Bronchial epithelial cell (primary cell): Measurements from ENCODE around the gene NACA2. TPM values are rescaled to one million over a fixed set of nuclear protein-coding genes. Genes with fewer than 3 reads are reported as not detected.
"Not testable (repeated sequence)": the region's sequence is repeated elsewhere in the genome, so short reads cannot be mapped to it uniquely, and the experiment has no call there.

Experiments
- DNase-seq: peaks from one replicate; pipeline ENCODE4 v3.0.0-alpha.2; 2010; ENCODE audit warnings: low read depth
- FAIRE-seq: peaks from 2 replicates; lab custom pipeline; 2011; peaks lifted over from hg19 to GRCh38; lab: Jason Lieb, UNC
- H3K27me3 ChIP-seq: 2 replicates; pipeline ENCODE4 v1.5.1; 2011; ENCODE audit warnings: low read length; ENCODE audit not compliant: control insufficient read depth, insufficient read depth
- H3K36me3 ChIP-seq: 2 replicates; pipeline ENCODE4 v1.5.1; 2011; ENCODE audit warnings: low read length; ENCODE audit not compliant: control insufficient read depth, insufficient read depth
- H3K4me3 ChIP-seq: 2 replicates; pipeline ENCODE4 v1.5.1; 2011; ENCODE audit warnings: mild to moderate bottlenecking, low read depth, low read length, control low read depth
- CTCF ChIP-seq: IDR thresholded peaks from 2 replicates; pipeline ENCODE4 v1.5.1; 2011; ENCODE audit warnings: mild to moderate bottlenecking, moderate library complexity, low read length, control low read depth, inconsistent platforms; ENCODE audit not compliant: insufficient read depth, severe bottlenecking
- total RNA-seq: library from RNA; depleted of rRNA; stranded (reverse); fragments of >200 nt; gene quantifications from 2 replicates; pipeline ENCODE4 v1.2.1, GENCODE V29; 2014

Gene NACA2
- total RNA-seq, 1 donor from 2014 or later, result not detected

GRCh38 chr17:61571624-61572023, 19.4 kb downstream of the NACA2 start:
- no peak for FAIRE-seq

DNA sequence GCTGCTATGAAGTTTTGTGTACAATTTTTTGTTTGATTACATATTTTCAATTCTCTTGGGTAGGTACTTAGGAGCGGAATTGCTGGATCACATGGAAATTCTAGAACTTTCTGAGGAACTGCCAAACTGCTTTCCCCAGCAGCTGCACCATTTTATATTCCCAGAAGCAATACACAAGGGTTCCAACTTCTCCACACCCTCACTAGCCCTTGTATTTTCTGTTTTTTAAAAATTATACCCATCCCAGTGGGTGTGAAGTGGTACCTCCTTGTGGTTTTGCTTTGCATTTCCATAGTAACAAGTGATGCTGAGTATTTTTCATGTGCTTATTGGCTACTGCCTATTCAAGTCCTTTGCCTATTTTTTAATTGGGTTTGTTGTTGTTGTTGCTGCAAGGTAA, 20.9 kb downstream of the NACA2 start:
- no peaks in the 10 kb centered on the region for H3K27me3 ChIP-seq
- H3K36me3 ChIP-seq, result no peaks in the 10 kb centered on the region
- DNase-seq, result peak; percentile 50
- H3K4me3 ChIP-seq, result no peak overlapping the region
- no peak for TF ChIP-seq CTCF
- no peak for FAIRE-seq

More at GRCh38 chr17:61571624-61572023, 19.4 kb downstream of the NACA2 start:
- H3K4me3 ChIP-seq, result no peak overlapping the region
- no peaks in the 10 kb centered on the region for H3K36me3 ChIP-seq
- DNase-seq, result no peak
- no peaks in the 10 kb centered on the region for H3K27me3 ChIP-seq
- no peak for TF ChIP-seq CTCF

DNA sequence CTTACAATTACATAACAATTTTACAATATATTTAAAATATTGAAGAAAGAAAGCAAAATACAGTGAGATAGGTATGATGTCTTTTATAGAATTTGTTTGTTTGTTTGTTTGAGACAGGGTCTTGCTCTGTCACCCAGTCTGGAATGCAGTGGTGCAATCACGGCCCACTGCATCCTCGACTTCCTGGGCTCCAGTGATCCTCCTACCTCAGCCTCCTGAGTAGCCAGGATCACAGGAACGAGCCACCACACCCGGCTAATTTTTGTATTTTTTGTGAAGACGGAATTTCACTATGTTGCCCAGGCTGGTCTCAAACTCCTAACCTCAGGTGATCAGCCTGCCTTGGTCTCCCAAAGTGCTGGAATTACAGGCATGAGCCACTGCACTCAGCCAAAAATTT, 21.5 kb downstream of the NACA2 start:
- H3K36me3 ChIP-seq, H3K27me3 ChIP-seq, DNase-seq, H3K4me3 ChIP-seq, FAIRE-seq: not testable (repeated sequence)

DNA sequence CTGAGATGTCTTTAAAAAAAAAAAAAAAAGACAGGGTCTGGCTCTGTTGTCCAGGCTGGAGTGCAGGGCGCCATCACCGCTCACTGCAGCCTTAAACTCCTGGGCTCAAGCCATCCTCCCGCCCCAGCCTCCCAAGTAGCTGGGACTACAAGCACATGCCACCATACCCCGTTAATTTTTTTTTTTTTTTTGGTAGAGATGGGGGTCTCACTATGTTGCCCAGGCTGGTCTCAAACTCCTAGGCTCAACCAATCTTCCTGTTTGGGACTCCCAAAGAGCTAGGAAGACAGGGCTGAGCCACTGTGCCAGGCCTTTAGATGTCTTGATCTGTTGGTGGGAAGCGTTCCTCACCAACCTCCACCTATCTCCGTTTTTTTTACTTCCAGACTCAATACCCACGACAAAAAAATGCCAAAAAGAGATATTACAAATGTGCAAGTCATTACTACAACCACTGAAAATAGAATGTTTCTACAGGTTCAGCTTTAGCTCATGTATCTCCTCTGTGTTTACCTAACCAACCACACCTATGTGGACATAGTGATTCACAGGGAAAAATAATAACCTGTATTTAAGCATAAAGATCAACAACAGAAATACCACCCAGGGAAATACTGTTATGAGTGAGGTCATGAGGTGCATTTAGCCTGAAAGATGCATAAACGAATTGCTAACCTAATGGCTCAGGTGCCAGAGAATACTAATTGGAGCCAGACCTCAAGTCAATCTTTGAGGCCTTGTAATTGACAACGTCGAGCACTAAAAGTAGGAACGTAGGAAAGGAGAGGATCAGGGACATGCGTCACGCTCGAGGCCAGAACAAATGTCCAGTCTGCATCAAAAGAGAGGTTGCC, 22.6 kb downstream of the NACA2 start:
- Histone ChIP-seq H3K36me3 (no peaks in the 10 kb centered on the region), H3K27me3 (no peaks in the 10 kb centered on the region), H3K4me3 (no peak overlapping the region)
- peak; percentile 47 for FAIRE-seq
- DNase-seq, result peak; percentile 96
- TF ChIP-seq CTCF, result no peak

DNA sequence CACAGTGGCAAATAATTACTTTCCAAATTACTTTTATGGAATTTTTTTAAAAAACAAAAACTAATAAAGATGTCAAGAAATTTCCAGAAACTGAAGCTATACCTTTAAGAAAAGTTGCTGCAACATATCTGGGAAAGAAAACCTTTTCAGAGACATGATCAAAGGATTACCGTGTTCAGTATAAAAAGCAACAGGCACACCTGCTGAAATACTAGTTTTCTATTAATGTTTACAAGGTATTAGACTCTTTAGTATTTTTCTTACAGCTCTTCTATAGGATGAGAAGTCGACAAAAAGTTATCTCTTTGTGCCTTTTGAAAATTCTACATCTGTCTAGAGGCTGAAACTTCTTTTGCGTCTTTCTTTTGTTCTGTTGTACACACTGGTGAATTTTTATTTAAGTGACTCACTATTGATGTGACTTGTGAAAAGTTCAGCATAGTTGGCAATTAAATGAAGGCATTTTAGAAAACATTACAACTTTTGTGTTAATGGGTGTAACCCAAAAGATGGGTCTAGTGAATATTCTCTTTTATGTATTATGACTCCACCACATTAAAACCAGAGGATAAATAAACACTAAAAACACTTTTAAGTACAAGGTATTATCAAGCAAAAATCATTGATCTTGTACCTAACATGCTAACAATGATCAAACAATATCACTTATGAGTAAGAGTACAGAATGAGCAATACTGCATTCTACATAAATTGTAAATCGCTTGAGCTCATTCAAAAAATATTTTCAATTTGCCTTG, 23.8 kb downstream of the NACA2 start:
- TF ChIP-seq CTCF, result no peak
- FAIRE-seq, result no peak
- Histone ChIP-seq H3K36me3 (no peaks in the 10 kb centered on the region), H3K27me3 (no peaks in the 10 kb centered on the region), H3K4me3 (no peak overlapping the region)
- peak; percentile 46 for DNase-seq

DNA sequence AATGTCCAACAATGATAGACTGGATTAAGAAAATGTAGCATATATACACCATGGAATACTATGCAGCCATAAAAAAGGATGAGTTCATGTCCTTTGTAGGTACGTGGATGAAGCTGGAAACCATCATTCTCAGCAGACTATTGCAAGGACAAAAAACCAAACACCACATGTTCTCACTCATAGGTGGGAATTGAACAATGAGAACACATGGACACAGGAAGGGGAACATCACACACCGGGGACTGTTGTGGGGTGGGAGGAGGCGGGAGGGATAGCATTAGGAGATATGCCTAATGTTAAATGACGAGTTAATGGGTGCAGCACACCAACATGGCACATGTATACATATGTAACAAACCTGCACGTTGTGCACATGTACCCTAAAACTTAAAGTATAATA, 24.6 kb downstream of the NACA2 start:
- not testable (repeated sequence) for H3K4me3 ChIP-seq, DNase-seq, FAIRE-seq, H3K27me3 ChIP-seq, H3K36me3 ChIP-seq

GRCh38 chr17:61565850-61566249, 25.2 kb downstream of the NACA2 start:
- not testable (repeated sequence) for DNase-seq, H3K4me3 ChIP-seq, H3K27me3 ChIP-seq, H3K36me3 ChIP-seq, FAIRE-seq
